DOHH2 (cell line): ENCODE data around the gene TMEM106A.
"Not testable (repeated sequence)": the region's sequence is repeated elsewhere in the genome, so short reads cannot be mapped to it uniquely, and the experiment has no call there.

Experiments used
- H3F3A ChIP-seq: fragments of 200-600 bp; sonication (generic), shearing (Covaris generic); 2 replicates; pipeline ENCODE4 v1.6.0; 2016; ENCODE audit warnings: antibody characterized with exemption, mild to moderate bottlenecking; ENCODE audit not compliant: control insufficient read depth, insufficient read depth
- H3K27ac ChIP-seq: fragments of 200-600 bp; sonication (generic); 2 replicates; pipeline ENCODE4 v1.5.1; 2014; ENCODE audit warnings: low read depth, mild to moderate bottlenecking, low read length, moderate library complexity
- H3K27me3 ChIP-seq: fragments of 200-600 bp; sonication (generic); 2 replicates; pipeline ENCODE4 v1.6.1; 2014; ENCODE audit warnings: mild to moderate bottlenecking, low read length, mixed read lengths; ENCODE audit not compliant: control insufficient read depth
- H3K36me3 ChIP-seq: fragments of 200-600 bp; sonication (generic); 2 replicates; pipeline ENCODE4 v1.6.1; 2014; ENCODE audit warnings: mild to moderate bottlenecking, low read length, moderate library complexity, mixed read lengths; ENCODE audit not compliant: control insufficient read depth
- H3K4me1 ChIP-seq: fragments of 200-600 bp; sonication (generic); 2 replicates; pipeline ENCODE4 v1.6.1; 2014; ENCODE audit warnings: mild to moderate bottlenecking, low read length, mixed read lengths; ENCODE audit not compliant: control insufficient read depth
- H3K4me2 ChIP-seq: fragments of 200-600 bp; sonication (generic); 2 replicates; pipeline ENCODE4 v1.6.0; 2014; ENCODE audit warnings: mild to moderate bottlenecking, low read length, moderate library complexity
- H3K4me3 ChIP-seq: fragments of 200-600 bp; sonication (generic); 2 replicates; pipeline ENCODE4 v1.5.1; 2014; ENCODE audit warnings: mild to moderate bottlenecking, low read length, mixed read lengths
- H3K79me2 ChIP-seq: fragments of 200-600 bp; sonication (generic); 2 replicates; pipeline ENCODE4 v1.6.1; 2014; ENCODE audit warnings: mild to moderate bottlenecking, low read length, mixed read lengths; ENCODE audit not compliant: control insufficient read depth
- H3K9me2 ChIP-seq: fragments of 200-600 bp; sonication (generic); replicated peaks from 2 replicates; pipeline ENCODE4 v1.6.1; 2014; ENCODE audit warnings: mild to moderate bottlenecking, low read length, mixed read lengths; ENCODE audit not compliant: control insufficient read depth
- H3K9me3 ChIP-seq: fragments of 200-600 bp; sonication (generic); 2 replicates; pipeline ENCODE4 v1.6.1; 2014; ENCODE audit warnings: antibody characterized with exemption, low read length, mixed read lengths; ENCODE audit not compliant: control insufficient read depth, insufficient read depth
- H4K20me1 ChIP-seq: fragments of 200-600 bp; sonication (generic); 2 replicates; pipeline ENCODE4 v1.6.0; 2014; ENCODE audit warnings: low read depth, mild to moderate bottlenecking, antibody characterized with exemption, low read length, moderate library complexity; ENCODE audit not compliant: control insufficient read depth, insufficient read depth
- EZH2phosphoT487 ChIP-seq: fragments of 200-600 bp; sonication (generic); IDR thresholded peaks from 2 replicates; pipeline ENCODE4 v1.6.1; 2017; ENCODE audit warnings: borderline replicate concordance, mild to moderate bottlenecking, antibody characterized with exemption, low read length, moderate library complexity, mixed read lengths
- TF ChIP-seq, protein P1 (sequence below): fragments of 200-600 bp; sonication (generic); IDR thresholded peaks from one replicate; pipeline ENCODE4 v1.5.1; 2014; ENCODE audit warnings: antibody characterized with exemption, mild to moderate bottlenecking, low read depth, low read length; ENCODE audit not compliant: poor library complexity, severe bottlenecking

TMEM106A gene, protein sequence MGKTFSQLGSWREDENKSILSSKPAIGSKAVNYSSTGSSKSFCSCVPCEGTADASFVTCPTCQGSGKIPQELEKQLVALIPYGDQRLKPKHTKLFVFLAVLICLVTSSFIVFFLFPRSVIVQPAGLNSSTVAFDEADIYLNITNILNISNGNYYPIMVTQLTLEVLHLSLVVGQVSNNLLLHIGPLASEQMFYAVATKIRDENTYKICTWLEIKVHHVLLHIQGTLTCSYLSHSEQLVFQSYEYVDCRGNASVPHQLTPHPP

DNA sequence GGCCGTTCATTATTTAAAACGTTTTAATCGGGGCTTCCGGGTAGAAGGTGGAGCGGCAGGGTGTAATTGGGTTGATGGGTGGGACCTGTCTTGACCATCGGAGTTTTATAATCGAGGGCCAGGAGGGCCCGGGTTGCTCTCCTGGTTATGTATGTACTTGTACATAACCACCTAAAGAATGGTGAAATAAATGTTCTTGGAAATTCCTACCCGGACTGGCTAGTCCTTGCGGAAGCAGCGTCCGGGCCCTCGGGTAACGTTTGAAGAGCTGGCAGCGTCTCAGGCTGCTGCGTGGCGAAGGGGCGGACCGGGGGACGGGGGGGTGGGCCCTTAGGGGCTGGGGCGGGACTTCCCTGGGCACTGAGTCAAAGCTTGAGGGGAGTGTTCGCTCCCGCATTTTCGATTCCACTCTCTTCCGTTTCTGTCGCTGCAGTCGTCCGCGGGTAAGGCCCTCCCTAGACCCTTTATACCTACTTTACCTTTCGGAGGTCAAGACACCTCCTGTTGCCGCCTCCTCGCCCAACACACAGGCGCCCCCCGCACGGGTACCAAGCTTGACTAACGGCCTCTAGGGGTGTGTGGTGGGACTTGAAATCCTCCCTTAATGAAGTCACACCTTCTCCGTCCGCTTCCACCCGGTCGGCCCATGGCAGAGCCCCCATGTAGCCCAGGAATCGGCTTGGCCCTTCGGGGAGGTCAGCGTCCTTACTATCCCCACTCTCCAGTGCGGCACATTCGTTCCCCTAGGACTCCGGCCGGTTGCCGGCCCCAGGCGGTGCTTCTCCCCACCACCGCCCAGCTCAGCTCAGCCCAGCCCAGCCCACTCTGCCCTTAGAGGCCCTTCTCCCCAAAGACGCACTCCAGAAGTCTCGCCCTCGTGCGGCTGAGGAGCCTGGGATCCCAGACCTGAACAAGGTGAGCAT lies at the start of gene TMEM106A:
TMEM106A (plus strand) TSS at position 396 of the 923 bp plus-strand sequence. CDS start 1,167 bp downstream, outside the sequence.
- peaks cover 10% of the 10 kb centered on the region for H3K36me3 ChIP-seq
- H3K9me2 ChIP-seq = no peaks in the 10 kb centered on the region
- TF ChIP-seq EZH2phosphoT487 = no peak
- TF ChIP-seq, protein P1, sequence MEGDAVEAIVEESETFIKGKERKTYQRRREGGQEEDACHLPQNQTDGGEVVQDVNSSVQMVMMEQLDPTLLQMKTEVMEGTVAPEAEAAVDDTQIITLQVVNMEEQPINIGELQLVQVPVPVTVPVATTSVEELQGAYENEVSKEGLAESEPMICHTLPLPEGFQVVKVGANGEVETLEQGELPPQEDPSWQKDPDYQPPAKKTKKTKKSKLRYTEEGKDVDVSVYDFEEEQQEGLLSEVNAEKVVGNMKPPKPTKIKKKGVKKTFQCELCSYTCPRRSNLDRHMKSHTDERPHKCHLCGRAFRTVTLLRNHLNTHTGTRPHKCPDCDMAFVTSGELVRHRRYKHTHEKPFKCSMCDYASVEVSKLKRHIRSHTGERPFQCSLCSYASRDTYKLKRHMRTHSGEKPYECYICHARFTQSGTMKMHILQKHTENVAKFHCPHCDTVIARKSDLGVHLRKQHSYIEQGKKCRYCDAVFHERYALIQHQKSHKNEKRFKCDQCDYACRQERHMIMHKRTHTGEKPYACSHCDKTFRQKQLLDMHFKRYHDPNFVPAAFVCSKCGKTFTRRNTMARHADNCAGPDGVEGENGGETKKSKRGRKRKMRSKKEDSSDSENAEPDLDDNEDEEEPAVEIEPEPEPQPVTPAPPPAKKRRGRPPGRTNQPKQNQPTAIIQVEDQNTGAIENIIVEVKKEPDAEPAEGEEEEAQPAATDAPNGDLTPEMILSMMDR = peak; percentile 51
- peaks cover 27% of the 10 kb centered on the region for H3K4me1 ChIP-seq
- peaks cover 7% of the 10 kb centered on the region for H3F3A ChIP-seq
- H3K4me2 ChIP-seq = peak within 1 kb of the TSS; percentile 84
- no peaks in the 10 kb centered on the region for H3K27me3 ChIP-seq
- no peaks in the 10 kb centered on the region for H4K20me1 ChIP-seq
- peak within 1 kb of the TSS; percentile 35 for H3K27ac ChIP-seq
- peak within 1 kb of the TSS; percentile 80 for H3K4me3 ChIP-seq
- H3K79me2 ChIP-seq = no peaks in the 10 kb centered on the region
- no peaks in the 10 kb centered on the region for H3K9me3 ChIP-seq

DNA sequence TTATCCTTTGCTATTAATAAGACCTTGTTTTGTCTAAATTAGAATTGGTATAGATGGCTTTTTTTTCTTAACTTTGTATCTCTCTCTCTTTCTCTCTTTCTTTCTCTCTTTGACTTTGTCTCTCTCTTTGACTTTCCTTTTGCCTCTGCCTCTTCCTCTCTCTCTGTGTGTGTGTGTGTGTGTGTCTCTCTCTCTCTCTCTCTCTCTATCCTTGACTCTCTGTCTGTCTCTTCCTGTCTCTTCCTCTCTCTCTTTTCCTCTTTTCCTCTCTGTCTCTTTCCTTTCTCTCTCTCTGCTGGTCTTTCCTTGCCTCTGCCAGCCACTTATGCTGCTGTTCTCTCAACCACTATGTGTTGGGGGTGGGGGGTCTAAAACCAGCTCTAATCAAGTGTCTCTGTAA lies 45.7 kb upstream of the TMEM106A start:
- not testable (repeated sequence) for H3K4me2 ChIP-seq, H3K9me3 ChIP-seq

DNA sequence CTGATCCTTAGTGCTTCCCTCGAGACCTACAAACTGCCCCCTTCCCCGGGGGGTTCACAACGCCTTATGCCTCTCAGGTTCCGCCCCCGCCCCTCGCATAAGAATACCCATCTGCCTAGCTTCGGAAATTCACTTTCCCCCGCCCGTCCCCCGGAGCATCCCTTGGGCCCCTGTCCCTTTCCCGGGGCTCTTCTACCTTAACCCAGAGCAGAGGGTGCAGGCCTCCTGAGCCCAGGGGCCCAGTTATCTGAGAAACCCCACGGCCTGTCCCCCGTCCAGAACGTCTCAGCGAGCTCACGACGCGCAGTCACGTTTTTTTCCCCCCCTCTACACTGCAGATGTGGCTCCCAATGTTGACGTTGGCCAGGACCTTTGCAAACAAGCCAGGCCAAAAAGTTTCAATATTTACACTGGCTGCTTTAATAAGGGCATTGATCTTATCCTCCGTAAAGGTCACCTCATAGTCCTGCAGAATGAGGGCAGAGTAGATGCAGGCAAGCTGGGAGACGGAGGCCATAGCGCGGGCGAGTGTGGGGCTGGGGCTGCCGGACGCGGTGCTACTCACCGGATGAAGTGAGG lies 42.0 kb upstream of the TMEM106A start:
- Histone ChIP-seq H3K9me3 (no peaks in the 10 kb centered on the region), H3K27me3 (no peaks in the 10 kb centered on the region), H4K20me1 (no peaks in the 10 kb centered on the region), H3K4me1 (peaks cover 29% of the 10 kb centered on the region), H3K27ac (peak overlapping the region; percentile 97), H3K79me2 (peaks cover 41% of the 10 kb centered on the region), H3K36me3 (peaks cover 10% of the 10 kb centered on the region), H3K9me2 (no peaks in the 10 kb centered on the region), H3F3A (peaks cover 18% of the 10 kb centered on the region), H3K4me2 (peak overlapping the region; percentile 98), H3K4me3 (peak overlapping the region; percentile 87)
- TF ChIP-seq, protein P1 = no peak
- TF ChIP-seq EZH2phosphoT487 = no peak

More for the DNA sequence above, 45.7 kb upstream of the TMEM106A start:
- not testable (repeated sequence) for H3F3A ChIP-seq, H3K4me3 ChIP-seq, H3K36me3 ChIP-seq, H3K27me3 ChIP-seq, H4K20me1 ChIP-seq, H3K9me2 ChIP-seq, H3K27ac ChIP-seq
- Histone ChIP-seq H3K79me2 (peaks cover 31% of the 10 kb centered on the region), H3K4me1 (peaks cover 15% of the 10 kb centered on the region)
